ENCODE data around the gene TMA7.
"Not testable (repeated sequence)": the region's sequence is repeated elsewhere in the genome, so short reads cannot be mapped to it uniquely, and the experiment has no call there.

The TMA7 gene
- 112 to 118 reads per million in 2 experiments for total RNA-seq

GRCh38 chr3:48439820-48440589 is at the start of gene TMA7, which contains the start of gene CCDC51:
Gene TMA7, plus strand, starts transcription at chr3:48440257. Its CDS starts 40 bp downstream, at chr3:48440297.
Gene CCDC51, minus strand, starts transcription at chr3:48440119. Its CDS starts 4,991 bp downstream, at chr3:48435128.
- peak; percentile 97 for DNase-seq (ENCODE audit: low read depth)

GRCh38 chr3:48394391-48394790 is 45.7 kb upstream of the TMA7 start:
- DNase-seq (ENCODE audit: low read depth), result no peak

GRCh38 chr3:48395714-48396113 is 44.3 kb upstream of the TMA7 start:
- DNase-seq (ENCODE audit: low read depth), result no peak

GRCh38 chr3:48397767-48398681 is 42.0 kb upstream of the TMA7 start:
- DNase-seq (ENCODE audit: low read depth), result no peak

GRCh38 chr3:48398701-48399386 is 41.2 kb upstream of the TMA7 start:
- DNase-seq (ENCODE audit: low read depth), result no peak

- no peak for DNase-seq (ENCODE audit: low read depth)
Measured at GRCh38 chr3:48399387-48400172, 40.5 kb upstream of the TMA7 start.

- DNase-seq (ENCODE audit: low read depth), result peak; percentile 46
Measured at GRCh38 chr3:48400824-48401433, 39.1 kb upstream of the TMA7 start.

GRCh38 chr3:48401434-48401901 is 38.6 kb upstream of the TMA7 start:
- not testable (repeated sequence) for DNase-seq (ENCODE audit: low read depth)

- DNase-seq (ENCODE audit: low read depth), result no peak
Measured at GRCh38 chr3:48402281-48402732, 37.8 kb upstream of the TMA7 start.

- DNase-seq (ENCODE audit: low read depth), result no peak
Measured at GRCh38 chr3:48402907-48403306, 37.1 kb upstream of the TMA7 start.

- no peak for DNase-seq (ENCODE audit: low read depth)
Measured at GRCh38 chr3:48403533-48404439, 36.3 kb upstream of the TMA7 start.

GRCh38 chr3:48404440-48405342 is 35.4 kb upstream of the TMA7 start:
- DNase-seq (ENCODE audit: low read depth), result no peak

- no peak for DNase-seq (ENCODE audit: low read depth)
Measured at GRCh38 chr3:48405343-48405881, 34.6 kb upstream of the TMA7 start.

- DNase-seq (ENCODE audit: low read depth), result no peak
Measured at GRCh38 chr3:48405971-48406370, 34.1 kb upstream of the TMA7 start.

GRCh38 chr3:48406443-48407431 is 33.3 kb upstream of the TMA7 start:
- DNase-seq (ENCODE audit: low read depth), result no peak

GRCh38 chr3:48407542-48408099 is 32.4 kb upstream of the TMA7 start:
- no peak for DNase-seq (ENCODE audit: low read depth)
